DOHH2 (cell line): ENCODE measurements around the gene NSD2.

Experiments used
- EZH2phosphoT487 ChIP-seq: fragments of 200-600 bp; sonication (generic); IDR thresholded peaks from 2 replicates; pipeline ENCODE4 v1.6.1; 2017; ENCODE audit warnings: borderline replicate concordance, mild to moderate bottlenecking, antibody characterized with exemption, low read length, moderate library complexity, mixed read lengths
- TF ChIP-seq, protein P1 (sequence below): fragments of 200-600 bp; sonication (generic); IDR thresholded peaks from one replicate; pipeline ENCODE4 v1.5.1; 2014; ENCODE audit warnings: antibody characterized with exemption, mild to moderate bottlenecking, low read depth, low read length; ENCODE audit not compliant: poor library complexity, severe bottlenecking

DNA sequence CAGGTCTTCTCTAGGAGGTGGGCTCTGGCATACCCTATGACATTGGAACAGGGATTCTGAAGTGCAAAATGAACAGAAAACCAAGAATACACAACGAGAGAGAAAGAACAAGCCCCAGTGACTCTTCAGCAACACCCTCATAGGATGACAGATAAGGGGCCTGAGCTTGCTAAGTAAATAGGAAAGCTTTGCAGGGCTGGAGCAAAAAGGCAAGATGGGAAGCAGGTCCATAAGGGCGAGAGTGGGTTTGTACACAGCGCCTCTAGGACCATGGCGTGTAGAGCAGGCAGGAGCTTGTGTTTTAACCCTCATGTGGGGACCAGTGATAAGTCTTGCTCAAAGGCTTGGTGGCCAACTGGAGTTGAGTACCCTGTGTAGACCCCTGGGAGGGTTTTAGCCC, 91.8 kb downstream of the NSD2 start:
- TF ChIP-seq, protein P1, sequence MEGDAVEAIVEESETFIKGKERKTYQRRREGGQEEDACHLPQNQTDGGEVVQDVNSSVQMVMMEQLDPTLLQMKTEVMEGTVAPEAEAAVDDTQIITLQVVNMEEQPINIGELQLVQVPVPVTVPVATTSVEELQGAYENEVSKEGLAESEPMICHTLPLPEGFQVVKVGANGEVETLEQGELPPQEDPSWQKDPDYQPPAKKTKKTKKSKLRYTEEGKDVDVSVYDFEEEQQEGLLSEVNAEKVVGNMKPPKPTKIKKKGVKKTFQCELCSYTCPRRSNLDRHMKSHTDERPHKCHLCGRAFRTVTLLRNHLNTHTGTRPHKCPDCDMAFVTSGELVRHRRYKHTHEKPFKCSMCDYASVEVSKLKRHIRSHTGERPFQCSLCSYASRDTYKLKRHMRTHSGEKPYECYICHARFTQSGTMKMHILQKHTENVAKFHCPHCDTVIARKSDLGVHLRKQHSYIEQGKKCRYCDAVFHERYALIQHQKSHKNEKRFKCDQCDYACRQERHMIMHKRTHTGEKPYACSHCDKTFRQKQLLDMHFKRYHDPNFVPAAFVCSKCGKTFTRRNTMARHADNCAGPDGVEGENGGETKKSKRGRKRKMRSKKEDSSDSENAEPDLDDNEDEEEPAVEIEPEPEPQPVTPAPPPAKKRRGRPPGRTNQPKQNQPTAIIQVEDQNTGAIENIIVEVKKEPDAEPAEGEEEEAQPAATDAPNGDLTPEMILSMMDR, result no peak
- TF ChIP-seq EZH2phosphoT487, result no peak
